GM21526 (cell line): ENCODE measurements around the gene DAPP1.

Experiments
- ATAC-seq: cut with Tn5 transposase; IDR thresholded peaks from one replicate; pipeline ENCODE4 v1.9.1; 2021; ENCODE audit warnings: moderate library complexity; ENCODE audit not compliant: unreplicated experiment, low FRiP score

The DAPP1 gene

DNA sequence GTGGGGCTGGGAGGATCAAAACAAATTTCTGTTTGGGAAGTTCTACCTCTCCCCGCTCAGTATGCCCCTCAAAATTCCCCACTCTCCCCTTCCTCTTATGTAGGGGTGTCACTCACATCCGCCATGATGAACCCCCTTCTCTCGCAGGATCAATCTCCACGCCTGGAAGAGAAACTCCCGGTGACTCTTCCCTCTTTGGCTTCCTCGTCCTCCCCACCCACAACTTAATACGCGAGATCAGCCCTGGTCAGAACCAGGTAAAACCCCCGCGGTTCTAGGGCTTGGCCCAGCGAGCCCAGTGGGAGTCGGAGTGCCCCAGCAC, 77.2 kb downstream of the DAPP1 start:
- ATAC-seq: no peak

- ATAC-seq: peak; percentile 99
Measured at GRCh38 chr4:99894161-99894997, 77.8 kb downstream of the DAPP1 start, which contains the start of gene LAMTOR3. Gene LAMTOR3 (minus strand): TSS chr4:99894427. CDS start chr4:99893963, 464 bp downstream.

GRCh38 chr4:99894998-99895397, 78.4 kb downstream of the DAPP1 start:
- ATAC-seq: no peak

- ATAC-seq: no peak
Measured at GRCh38 chr4:99915449-99915848, 98.8 kb downstream of the DAPP1 start.

- ATAC-seq: no peak
Measured at GRCh38 chr4:99917575-99917974, 100.9 kb downstream of the DAPP1 start.

DNA sequence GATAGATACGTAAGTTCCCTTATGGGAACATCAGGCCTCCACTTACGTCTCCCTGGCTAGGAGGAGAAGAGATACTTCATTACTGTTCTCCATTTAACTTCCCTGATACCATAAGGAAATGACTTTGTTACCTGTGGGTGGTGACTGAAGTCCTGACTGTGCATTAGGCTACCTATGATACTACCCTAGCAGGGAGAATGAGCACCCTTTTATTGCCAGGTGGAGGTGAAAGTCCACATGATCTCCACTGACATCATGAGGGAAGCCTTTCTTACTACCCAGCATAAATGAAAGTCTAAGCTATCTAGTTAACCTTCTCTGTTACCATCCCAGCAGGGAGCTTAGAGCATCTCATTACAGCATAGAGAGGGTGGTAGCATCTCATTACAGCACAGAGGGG, 102.0 kb downstream of the DAPP1 start:
- no peak for ATAC-seq
